LNCAP (cell line): Measurements from ENCODE around the gene VWA3B.

Source experiments
- TF ChIP-seq, protein P1 (sequence below): fragments of 450-650 bp; IDR thresholded peaks from 2 replicates; pipeline ENCODE4 v1.5.1; 2017; ENCODE audit warnings: mild to moderate bottlenecking

The VWA3B gene

DNA sequence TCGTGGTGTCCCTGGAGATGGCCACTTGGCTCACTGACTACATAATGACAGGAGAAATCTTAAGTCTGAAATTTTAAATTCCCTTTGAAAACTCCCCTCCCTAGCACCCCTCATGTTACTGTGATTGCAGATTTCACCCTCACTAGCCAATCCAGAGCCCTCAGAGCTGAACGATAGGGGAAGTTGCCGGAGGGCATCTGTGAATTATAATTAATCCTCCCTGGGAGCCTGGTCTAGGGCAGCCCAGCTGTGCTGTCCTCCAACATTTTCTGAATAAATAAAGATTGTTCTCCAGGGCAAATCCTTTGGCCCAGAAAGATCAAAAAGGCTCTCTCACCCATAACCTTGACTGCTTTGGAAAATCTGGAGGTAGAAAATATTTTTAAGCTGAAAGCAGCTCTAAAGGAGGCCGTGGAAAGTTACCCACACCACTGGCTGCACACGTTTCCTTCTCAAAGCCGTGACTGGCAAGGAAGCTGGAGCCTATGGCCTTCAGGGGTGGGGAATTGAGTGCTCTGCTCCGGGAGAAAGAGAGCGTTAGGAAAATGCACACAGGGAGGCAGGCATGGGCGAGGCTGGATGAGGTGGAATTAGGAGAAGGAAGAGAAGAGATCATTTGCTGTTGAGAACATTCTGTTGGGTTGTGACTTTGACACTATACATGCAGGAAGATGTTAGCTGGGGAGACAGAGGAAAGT lies 190.3 kb downstream of the VWA3B start:
- TF ChIP-seq, protein P1, sequence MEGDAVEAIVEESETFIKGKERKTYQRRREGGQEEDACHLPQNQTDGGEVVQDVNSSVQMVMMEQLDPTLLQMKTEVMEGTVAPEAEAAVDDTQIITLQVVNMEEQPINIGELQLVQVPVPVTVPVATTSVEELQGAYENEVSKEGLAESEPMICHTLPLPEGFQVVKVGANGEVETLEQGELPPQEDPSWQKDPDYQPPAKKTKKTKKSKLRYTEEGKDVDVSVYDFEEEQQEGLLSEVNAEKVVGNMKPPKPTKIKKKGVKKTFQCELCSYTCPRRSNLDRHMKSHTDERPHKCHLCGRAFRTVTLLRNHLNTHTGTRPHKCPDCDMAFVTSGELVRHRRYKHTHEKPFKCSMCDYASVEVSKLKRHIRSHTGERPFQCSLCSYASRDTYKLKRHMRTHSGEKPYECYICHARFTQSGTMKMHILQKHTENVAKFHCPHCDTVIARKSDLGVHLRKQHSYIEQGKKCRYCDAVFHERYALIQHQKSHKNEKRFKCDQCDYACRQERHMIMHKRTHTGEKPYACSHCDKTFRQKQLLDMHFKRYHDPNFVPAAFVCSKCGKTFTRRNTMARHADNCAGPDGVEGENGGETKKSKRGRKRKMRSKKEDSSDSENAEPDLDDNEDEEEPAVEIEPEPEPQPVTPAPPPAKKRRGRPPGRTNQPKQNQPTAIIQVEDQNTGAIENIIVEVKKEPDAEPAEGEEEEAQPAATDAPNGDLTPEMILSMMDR: no peak

DNA sequence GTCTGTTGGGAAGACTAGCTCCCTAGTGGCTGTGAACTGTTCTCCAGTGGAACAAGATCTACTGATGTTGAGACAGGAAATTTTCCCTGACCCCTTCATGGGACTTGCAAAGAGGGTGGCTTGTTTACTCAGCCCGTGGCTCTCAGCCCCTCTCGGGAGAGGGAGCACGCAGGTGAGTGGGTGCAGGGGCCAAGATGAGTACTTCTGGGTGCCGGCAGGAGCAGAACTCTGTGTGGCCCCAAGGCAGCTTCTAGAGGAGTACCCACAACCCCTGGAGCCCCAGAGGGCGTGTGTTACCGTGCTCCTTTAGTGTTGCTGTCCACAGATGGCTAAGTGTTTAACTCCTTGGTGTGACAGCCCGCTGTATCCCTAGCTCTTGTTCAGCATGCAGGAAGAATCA lies 191.1 kb downstream of the VWA3B start:
- TF ChIP-seq, protein P1: no peak

DNA sequence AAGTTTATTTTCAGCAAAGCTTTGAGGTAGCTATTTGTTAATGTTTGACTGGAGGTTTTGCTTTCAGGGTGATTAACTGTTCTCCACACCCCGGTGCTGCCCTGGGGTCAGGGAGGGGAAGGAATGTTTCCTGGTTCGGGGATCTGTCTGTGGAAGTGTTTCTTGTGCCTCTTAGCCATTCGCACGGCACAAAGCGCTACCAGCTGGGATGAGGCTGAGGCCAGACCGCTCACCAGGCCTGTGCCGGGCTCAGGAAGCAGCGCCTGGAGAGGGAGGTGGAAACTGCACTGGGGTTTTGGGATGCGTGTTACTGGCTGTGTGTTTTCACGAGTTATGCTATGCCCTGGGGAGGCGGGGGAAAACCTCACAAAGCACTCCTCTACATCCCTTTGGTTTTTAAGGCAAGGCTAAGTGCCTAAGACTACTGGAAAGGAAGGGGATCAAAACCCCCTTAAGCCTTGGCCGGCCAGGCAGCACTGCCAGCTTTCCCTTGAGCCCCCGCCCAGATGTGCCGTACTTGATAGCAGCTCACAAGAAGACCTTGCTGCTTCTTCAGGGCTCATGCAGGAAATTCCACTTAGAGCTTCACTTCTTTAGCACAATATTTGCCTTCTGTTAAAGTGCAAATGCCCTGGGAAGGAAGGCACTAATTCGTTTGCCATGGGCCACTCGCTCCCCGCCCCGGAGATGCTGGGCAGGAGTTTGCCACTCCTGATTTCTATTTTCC lies 193.6 kb downstream of the VWA3B start:
- TF ChIP-seq, protein P1: no peak

DNA sequence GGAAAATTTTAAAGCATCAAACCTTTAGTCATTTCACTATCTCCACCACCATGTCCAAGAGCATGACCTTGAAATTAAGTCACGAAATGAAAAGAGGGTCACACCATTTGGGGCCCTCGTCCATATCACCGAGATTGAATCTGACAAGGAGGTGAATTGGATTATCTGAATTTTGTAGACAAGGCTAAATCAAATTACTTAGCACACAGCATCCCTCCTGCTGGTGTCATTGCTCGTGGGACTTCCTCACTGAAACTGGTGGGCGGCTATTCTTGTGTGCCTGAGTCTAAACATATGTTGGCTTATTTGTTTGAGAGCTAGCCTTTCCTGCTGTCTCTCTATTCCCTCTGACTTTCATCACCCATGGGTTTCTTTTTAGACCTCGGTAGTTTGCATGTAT lies 194.6 kb downstream of the VWA3B start:
- TF ChIP-seq, protein P1: no peak

DNA sequence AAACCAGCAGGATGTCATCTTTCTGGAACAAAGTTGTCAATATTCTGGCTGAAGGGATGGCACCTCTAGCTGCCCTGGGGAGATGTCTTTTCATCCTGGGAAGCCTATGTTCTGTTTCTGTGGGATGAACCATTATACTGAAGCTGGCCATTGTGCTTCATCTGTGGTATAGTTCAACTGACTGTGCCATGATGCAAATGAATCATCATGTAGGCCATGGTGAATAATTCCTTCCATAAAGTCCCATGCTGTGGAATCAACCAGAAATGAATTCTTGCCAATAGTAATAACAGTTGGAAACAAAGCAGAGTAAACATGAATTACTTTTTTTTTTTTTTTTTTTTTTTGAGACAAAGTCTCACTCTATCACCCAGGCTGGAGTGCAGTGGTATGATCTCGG lies 195.1 kb downstream of the VWA3B start:
- TF ChIP-seq, protein P1: no peak

DNA sequence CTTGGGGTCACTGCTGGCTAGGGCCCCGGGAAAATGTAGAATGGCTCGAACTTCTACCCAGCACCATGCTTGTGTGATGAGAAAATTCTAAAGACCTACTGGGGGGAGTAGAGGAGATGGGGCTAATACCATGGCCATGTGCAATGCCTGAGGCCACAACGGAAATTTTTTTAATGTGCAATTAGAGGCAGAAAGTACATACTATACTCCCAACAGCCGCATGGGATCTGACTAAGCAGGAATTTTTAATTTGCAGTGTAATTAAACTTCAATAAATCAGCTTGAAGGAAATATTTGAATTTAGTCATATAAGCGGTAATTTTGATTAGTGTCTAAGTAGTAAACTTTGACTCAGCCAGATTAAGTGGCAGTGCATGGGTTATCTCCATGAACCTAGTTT lies 206.1 kb downstream of the VWA3B start:
- TF ChIP-seq, protein P1: no peak

DNA sequence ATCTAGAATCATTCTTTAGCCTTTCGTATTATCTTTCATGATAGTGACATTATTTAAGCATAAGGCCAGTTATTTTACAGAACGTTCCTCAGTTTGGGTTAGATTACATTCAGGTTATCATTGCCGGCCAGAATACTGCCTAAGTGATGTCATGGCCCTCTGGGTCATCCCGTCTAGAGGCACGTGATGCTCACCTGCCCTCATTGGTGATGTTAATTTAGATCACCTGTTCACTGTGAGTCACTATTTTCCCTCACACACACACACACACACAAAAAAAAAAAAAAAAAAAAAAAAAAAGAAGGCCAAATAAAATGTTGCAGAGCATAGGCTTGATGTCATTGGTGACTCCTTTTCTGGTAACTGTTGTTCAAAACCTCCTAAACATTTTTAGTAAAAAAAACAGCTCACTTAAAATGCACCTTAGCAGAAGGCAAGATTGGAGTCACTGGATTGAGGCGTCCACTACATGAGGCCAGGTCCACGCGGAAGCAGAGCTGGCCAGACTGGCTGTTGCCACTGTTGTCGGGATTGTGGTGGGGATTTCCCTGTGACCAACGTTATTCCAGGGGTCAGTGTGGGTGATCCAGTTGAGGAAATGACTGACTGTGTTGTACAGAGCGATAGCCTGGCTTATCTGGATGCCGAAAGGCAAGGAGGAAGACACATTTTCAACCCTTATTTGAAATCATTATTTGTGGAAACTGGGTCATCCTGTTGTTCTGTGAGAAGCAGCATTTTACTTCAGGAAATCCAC lies 207.1 kb downstream of the VWA3B start:
- TF ChIP-seq, protein P1: no peak
